DOHH2 (cell line): ENCODE data around the gene KDM4C.

ENCODE experiments used
- H3F3A ChIP-seq: fragments of 200-600 bp; sonication (generic), shearing (Covaris generic); 2 replicates; pipeline ENCODE4 v1.6.0; 2016; ENCODE audit warnings: antibody characterized with exemption, mild to moderate bottlenecking; ENCODE audit not compliant: control insufficient read depth, insufficient read depth
- H3K27ac ChIP-seq: fragments of 200-600 bp; sonication (generic); 2 replicates; pipeline ENCODE4 v1.5.1; 2014; ENCODE audit warnings: low read depth, mild to moderate bottlenecking, low read length, moderate library complexity
- H3K27me3 ChIP-seq: fragments of 200-600 bp; sonication (generic); 2 replicates; pipeline ENCODE4 v1.6.1; 2014; ENCODE audit warnings: mild to moderate bottlenecking, low read length, mixed read lengths; ENCODE audit not compliant: control insufficient read depth
- H3K36me3 ChIP-seq: fragments of 200-600 bp; sonication (generic); 2 replicates; pipeline ENCODE4 v1.6.1; 2014; ENCODE audit warnings: mild to moderate bottlenecking, low read length, moderate library complexity, mixed read lengths; ENCODE audit not compliant: control insufficient read depth
- H3K4me1 ChIP-seq: fragments of 200-600 bp; sonication (generic); 2 replicates; pipeline ENCODE4 v1.6.1; 2014; ENCODE audit warnings: mild to moderate bottlenecking, low read length, mixed read lengths; ENCODE audit not compliant: control insufficient read depth
- H3K4me2 ChIP-seq: fragments of 200-600 bp; sonication (generic); 2 replicates; pipeline ENCODE4 v1.6.0; 2014; ENCODE audit warnings: mild to moderate bottlenecking, low read length, moderate library complexity
- H3K4me3 ChIP-seq: fragments of 200-600 bp; sonication (generic); 2 replicates; pipeline ENCODE4 v1.5.1; 2014; ENCODE audit warnings: mild to moderate bottlenecking, low read length, mixed read lengths
- H3K79me2 ChIP-seq: fragments of 200-600 bp; sonication (generic); 2 replicates; pipeline ENCODE4 v1.6.1; 2014; ENCODE audit warnings: mild to moderate bottlenecking, low read length, mixed read lengths; ENCODE audit not compliant: control insufficient read depth
- H3K9me2 ChIP-seq: fragments of 200-600 bp; sonication (generic); replicated peaks from 2 replicates; pipeline ENCODE4 v1.6.1; 2014; ENCODE audit warnings: mild to moderate bottlenecking, low read length, mixed read lengths; ENCODE audit not compliant: control insufficient read depth
- H3K9me3 ChIP-seq: fragments of 200-600 bp; sonication (generic); 2 replicates; pipeline ENCODE4 v1.6.1; 2014; ENCODE audit warnings: antibody characterized with exemption, low read length, mixed read lengths; ENCODE audit not compliant: control insufficient read depth, insufficient read depth
- H4K20me1 ChIP-seq: fragments of 200-600 bp; sonication (generic); 2 replicates; pipeline ENCODE4 v1.6.0; 2014; ENCODE audit warnings: low read depth, mild to moderate bottlenecking, antibody characterized with exemption, low read length, moderate library complexity; ENCODE audit not compliant: control insufficient read depth, insufficient read depth
- EZH2phosphoT487 ChIP-seq: fragments of 200-600 bp; sonication (generic); IDR thresholded peaks from 2 replicates; pipeline ENCODE4 v1.6.1; 2017; ENCODE audit warnings: borderline replicate concordance, mild to moderate bottlenecking, antibody characterized with exemption, low read length, moderate library complexity, mixed read lengths
- TF ChIP-seq, protein P1 (sequence below): fragments of 200-600 bp; sonication (generic); IDR thresholded peaks from one replicate; pipeline ENCODE4 v1.5.1; 2014; ENCODE audit warnings: antibody characterized with exemption, mild to moderate bottlenecking, low read depth, low read length; ENCODE audit not compliant: poor library complexity, severe bottlenecking

The KDM4C gene

DNA sequence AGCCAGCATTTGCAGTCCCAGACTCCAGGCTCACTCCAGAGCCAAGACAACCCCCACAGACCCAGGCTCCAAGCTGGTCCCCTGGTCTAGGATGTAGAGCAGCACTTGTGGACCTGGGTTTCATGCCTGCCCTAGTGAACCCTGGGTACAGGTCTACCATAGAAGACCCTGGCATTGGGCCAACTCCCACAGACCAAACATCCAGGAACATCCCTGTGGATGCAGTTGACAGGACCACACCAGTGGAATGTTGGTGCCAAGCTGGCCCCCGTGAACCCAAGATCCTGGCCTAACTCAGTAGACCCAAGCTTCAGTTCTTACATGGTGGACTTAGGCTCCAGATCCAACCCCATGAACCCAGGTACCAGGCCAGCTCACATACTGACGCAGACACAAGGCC lies 250.6 kb downstream of the KDM4C start:
- Histone ChIP-seq H3K4me2 (no peak overlapping the region), H3K9me2 (no peaks in the 10 kb centered on the region), H3K4me3 (no peak overlapping the region), H3K9me3 (no peaks in the 10 kb centered on the region), H3K79me2 (no peaks in the 10 kb centered on the region), H3K4me1 (no peaks in the 10 kb centered on the region), H3F3A (no peaks in the 10 kb centered on the region), H3K36me3 (peaks cover 26% of the 10 kb centered on the region), H3K27me3 (no peaks in the 10 kb centered on the region), H4K20me1 (no peaks in the 10 kb centered on the region), H3K27ac (no peak overlapping the region)
- TF ChIP-seq, protein P1, sequence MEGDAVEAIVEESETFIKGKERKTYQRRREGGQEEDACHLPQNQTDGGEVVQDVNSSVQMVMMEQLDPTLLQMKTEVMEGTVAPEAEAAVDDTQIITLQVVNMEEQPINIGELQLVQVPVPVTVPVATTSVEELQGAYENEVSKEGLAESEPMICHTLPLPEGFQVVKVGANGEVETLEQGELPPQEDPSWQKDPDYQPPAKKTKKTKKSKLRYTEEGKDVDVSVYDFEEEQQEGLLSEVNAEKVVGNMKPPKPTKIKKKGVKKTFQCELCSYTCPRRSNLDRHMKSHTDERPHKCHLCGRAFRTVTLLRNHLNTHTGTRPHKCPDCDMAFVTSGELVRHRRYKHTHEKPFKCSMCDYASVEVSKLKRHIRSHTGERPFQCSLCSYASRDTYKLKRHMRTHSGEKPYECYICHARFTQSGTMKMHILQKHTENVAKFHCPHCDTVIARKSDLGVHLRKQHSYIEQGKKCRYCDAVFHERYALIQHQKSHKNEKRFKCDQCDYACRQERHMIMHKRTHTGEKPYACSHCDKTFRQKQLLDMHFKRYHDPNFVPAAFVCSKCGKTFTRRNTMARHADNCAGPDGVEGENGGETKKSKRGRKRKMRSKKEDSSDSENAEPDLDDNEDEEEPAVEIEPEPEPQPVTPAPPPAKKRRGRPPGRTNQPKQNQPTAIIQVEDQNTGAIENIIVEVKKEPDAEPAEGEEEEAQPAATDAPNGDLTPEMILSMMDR, result no peak
- no peak for TF ChIP-seq EZH2phosphoT487

DNA sequence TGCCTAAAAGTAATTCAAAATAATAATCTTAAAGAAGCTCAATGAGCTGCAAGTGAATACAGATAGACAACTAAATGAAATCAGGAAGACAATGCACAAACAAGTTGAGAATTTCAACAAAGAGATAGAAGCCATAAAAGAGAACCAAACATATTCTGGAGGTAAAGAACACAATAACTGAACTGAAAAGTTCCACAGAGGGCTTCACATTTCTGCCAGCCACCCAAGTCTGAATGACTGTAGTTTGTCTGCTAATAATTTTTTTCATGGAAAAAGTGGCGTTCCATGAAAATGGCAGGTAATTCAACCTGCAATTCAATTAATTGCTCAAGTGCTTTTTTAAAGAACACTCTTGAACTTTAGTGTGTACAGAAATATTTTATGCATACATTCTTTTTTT lies 251.3 kb downstream of the KDM4C start:
- Histone ChIP-seq H3K9me2 (no peaks in the 10 kb centered on the region), H4K20me1 (no peaks in the 10 kb centered on the region), H3K4me1 (no peaks in the 10 kb centered on the region), H3K27ac (no peak overlapping the region), H3K4me2 (no peak overlapping the region), H3K9me3 (no peaks in the 10 kb centered on the region), H3K79me2 (no peaks in the 10 kb centered on the region), H3K4me3 (no peak overlapping the region), H3F3A (no peaks in the 10 kb centered on the region), H3K27me3 (no peaks in the 10 kb centered on the region), H3K36me3 (peaks cover 30% of the 10 kb centered on the region)
- TF ChIP-seq, protein P1, result no peak

DNA sequence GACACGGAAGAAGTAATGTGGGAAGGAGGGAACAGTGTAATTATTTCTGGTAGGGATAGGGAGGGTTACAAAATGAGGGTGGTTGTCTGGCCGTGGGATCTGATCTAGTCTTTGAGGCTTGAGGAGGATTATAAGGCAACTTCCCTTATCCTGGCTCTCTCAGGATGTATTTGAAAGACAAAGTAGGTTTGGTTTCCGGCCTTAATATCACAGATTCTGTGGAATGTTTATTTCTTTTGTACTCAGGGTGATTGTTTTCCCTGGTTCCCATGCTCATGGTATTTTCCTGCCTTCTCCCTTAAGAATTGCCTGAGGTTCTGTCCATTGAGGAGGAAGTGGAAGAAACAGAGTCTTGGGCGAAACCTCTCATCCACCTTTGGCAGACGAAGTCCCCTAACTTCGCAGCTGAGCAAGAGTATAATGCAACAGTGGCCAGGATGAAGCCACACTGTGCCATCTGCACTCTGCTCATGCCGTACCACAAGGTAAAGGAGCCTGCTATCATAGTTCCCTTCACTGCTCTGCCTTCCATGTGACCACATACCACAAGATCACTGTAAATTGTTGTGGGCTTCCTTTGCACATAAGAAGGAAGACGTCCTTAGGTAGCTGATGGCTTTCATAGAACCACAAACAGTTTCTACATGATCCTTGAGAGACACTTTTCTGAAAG lies 253.8 kb downstream of the KDM4C start:
- H3F3A ChIP-seq, result no peaks in the 10 kb centered on the region
- peaks cover 35% of the 10 kb centered on the region for H3K36me3 ChIP-seq
- no peaks in the 10 kb centered on the region for H3K27me3 ChIP-seq
- no peaks in the 10 kb centered on the region for H3K9me2 ChIP-seq
- H3K4me1 ChIP-seq, result no peaks in the 10 kb centered on the region
- H3K4me2 ChIP-seq, result no peak overlapping the region
- TF ChIP-seq, protein P1, result no peak
- TF ChIP-seq EZH2phosphoT487, result no peak
- H3K4me3 ChIP-seq, result no peak overlapping the region
- H3K9me3 ChIP-seq, result no peaks in the 10 kb centered on the region
- H3K27ac ChIP-seq, result no peak overlapping the region
- no peaks in the 10 kb centered on the region for H4K20me1 ChIP-seq
- no peaks in the 10 kb centered on the region for H3K79me2 ChIP-seq

DNA sequence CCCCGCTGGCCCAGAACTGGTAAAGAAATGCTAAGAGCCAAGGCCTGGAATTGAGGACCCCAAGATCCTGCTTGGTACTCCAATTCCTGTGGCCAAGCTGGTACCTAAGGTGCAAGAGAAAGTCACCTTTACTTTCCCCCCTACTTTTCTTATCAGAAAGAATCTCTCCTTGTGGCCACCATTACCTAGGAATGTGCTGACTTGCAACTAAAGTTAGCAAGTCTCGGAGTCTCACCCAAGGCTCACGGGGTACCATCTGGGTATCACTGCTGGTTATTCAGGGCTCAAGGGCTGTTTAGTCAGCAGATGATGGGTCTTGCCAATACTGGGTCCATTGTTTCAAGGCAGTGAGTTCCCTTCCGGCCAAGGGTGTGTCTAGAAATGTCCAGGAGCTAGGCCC lies 270.2 kb downstream of the KDM4C start:
- H3K36me3 ChIP-seq, result no peaks in the 10 kb centered on the region
- H3K27ac ChIP-seq, result no peak overlapping the region
- H3K9me3 ChIP-seq, result no peaks in the 10 kb centered on the region
- H3F3A ChIP-seq, result no peaks in the 10 kb centered on the region
- no peak overlapping the region for H3K4me2 ChIP-seq
- no peaks in the 10 kb centered on the region for H4K20me1 ChIP-seq
- no peaks in the 10 kb centered on the region for H3K9me2 ChIP-seq
- no peaks in the 10 kb centered on the region for H3K4me1 ChIP-seq
- TF ChIP-seq, protein P1, result no peak
- TF ChIP-seq EZH2phosphoT487, result no peak
- no peaks in the 10 kb centered on the region for H3K79me2 ChIP-seq
- H3K27me3 ChIP-seq, result no peaks in the 10 kb centered on the region
- H3K4me3 ChIP-seq, result no peak overlapping the region
